Endothelial cell of umbilical vein (primary cell): ENCODE results near the gene ADAM10. TPM values are rescaled to one million over a fixed set of nuclear protein-coding genes. Genes with fewer than 3 reads are reported as not detected.

Experiments
- BruUV-seq: library from RNA; stranded (reverse); fragments of 400-500 nt; replicated peaks from 2 replicates; lab custom pipeline; 2021; lab: Mats Ljungman, UMichigan
- CTCF ChIA-PET: fragments of 300-600, 350-600 bp; sonication (Branson Sonifier 250); formaldehyde crosslinking; loops from one replicate; lab custom pipeline; 2021; ENCODE audit warnings: antibody characterized with exemption, inconsistent platforms; lab: Charles Lee
- POLR2A ChIA-PET: fragments of 300-600, 350-600 bp; sonication (Branson Sonifier 250); formaldehyde crosslinking; loops from one replicate; lab custom pipeline; 2021; ENCODE audit warnings: antibody characterized with exemption, inconsistent platforms; lab: Charles Lee
- DNase-seq: peaks from one replicate; pipeline ENCODE4 v3.0.0-alpha.2; 2011; ENCODE audit warnings: low read depth, low spot score
- FAIRE-seq: peaks from 2 replicates; lab custom pipeline; 2011; peaks lifted over from hg19 to GRCh38; lab: Jason Lieb, UNC
- H2AFZ ChIP-seq: 2 replicates; pipeline ENCODE4 v1.6.0; 2012; ENCODE audit warnings: low read depth, low read length, control low read depth, inconsistent platforms
- H3K27ac ChIP-seq: 2 replicates; pipeline ENCODE4 v1.5.1; 2011; ENCODE audit warnings: low read depth, mild to moderate bottlenecking, control low read depth, low read length, moderate library complexity; ENCODE audit not compliant: insufficient read depth
- H3K27me3 ChIP-seq, 2 experiments: 2 replicates each; pipeline versions ENCODE4 v1.6.0 to v1.6.1; 2011; ENCODE audit warnings: low read length in 2 of 2, mixed read lengths in 1 of 2; ENCODE audit not compliant: control insufficient read depth in 2 of 2, insufficient read depth in 2 of 2
- H3K36me3 ChIP-seq, 2 experiments: 2 replicates in 1 of 2; 3 replicates in 1 of 2; pipeline ENCODE4 v1.5.1; 2011; ENCODE audit warnings: low read length in 2 of 2, mild to moderate bottlenecking in 1 of 2, moderate library complexity in 1 of 2; ENCODE audit not compliant: control insufficient read depth in 2 of 2, insufficient read depth in 2 of 2; ENCODE audit errors: extremely low read depth in 1 of 2
- H3K4me1 ChIP-seq: 3 replicates; pipeline ENCODE4 v1.5.1; 2011; ENCODE audit warnings: mild to moderate bottlenecking, low read length; ENCODE audit not compliant: control insufficient read depth, insufficient read depth; ENCODE audit errors: extremely low read depth
- H3K4me2 ChIP-seq: 2 replicates; pipeline ENCODE4 v1.6.1; 2011; ENCODE audit warnings: low read length, control low read depth, mixed read lengths; ENCODE audit not compliant: insufficient read depth
- H3K4me3 ChIP-seq, 3 experiments: fragments of 200-600 bp in 1 of 3; sonication (generic), shearing (Covaris generic) in 1 of 3; replicated peaks in 1 of 3; 2 replicates each; pipeline ENCODE4 v1.5.1; 2011 to 2016; ENCODE audit warnings: control low read depth in 3 of 3, low read length in 3 of 3, mild to moderate bottlenecking in 2 of 3, inconsistent platforms in 1 of 3, low read depth in 1 of 3, moderate library complexity in 1 of 3; ENCODE audit not compliant: insufficient read depth in 1 of 3
- H3K79me2 ChIP-seq: 2 replicates; pipeline ENCODE4 v1.6.0; 2012; ENCODE audit warnings: low read length, inconsistent platforms; ENCODE audit not compliant: control insufficient read depth, insufficient read depth
- H3K9ac ChIP-seq: replicated peaks from 2 replicates; pipeline ENCODE3; 2011; ENCODE audit warnings: low read length, control low read depth; ENCODE audit not compliant: insufficient read depth; ENCODE audit errors: extremely low read depth
- H3K9me1 ChIP-seq: replicated peaks from 3 replicates; pipeline ENCODE4 v1.6.0; 2011; ENCODE audit warnings: mild to moderate bottlenecking, low read length; ENCODE audit not compliant: control insufficient read depth, insufficient read depth; ENCODE audit errors: extremely low read depth
- H3K9me3 ChIP-seq: replicated peaks from 2 replicates; pipeline ENCODE4 v1.5.1; 2012; ENCODE audit warnings: low read length, inconsistent platforms; ENCODE audit not compliant: control insufficient read depth, insufficient read depth
- H4K20me1 ChIP-seq: replicated peaks from 2 replicates; pipeline ENCODE3; 2011; ENCODE audit warnings: mild to moderate bottlenecking, low read length; ENCODE audit not compliant: control insufficient read depth, insufficient read depth; ENCODE audit errors: extremely low read depth
- EZH2 ChIP-seq: IDR thresholded peaks from 2 replicates; pipeline ENCODE4 v1.6.1; 2012; ENCODE audit warnings: borderline replicate concordance, low read depth, mild to moderate bottlenecking, moderate library complexity, low read length, inconsistent platforms; ENCODE audit not compliant: severe bottlenecking
- FOS ChIP-seq: IDR thresholded peaks from 2 replicates; pipeline ENCODE4 v1.6.1; 2011; ENCODE audit warnings: mild to moderate bottlenecking, low read length, moderate library complexity, borderline replicate concordance; ENCODE audit not compliant: insufficient read depth
- GATA2 ChIP-seq: IDR thresholded peaks from 2 replicates; pipeline ENCODE4 v1.7.0; 2011; ENCODE audit warnings: low read depth, mild to moderate bottlenecking, moderate library complexity, mixed read lengths, low read length; ENCODE audit not compliant: insufficient read length, insufficient read depth
- JUN ChIP-seq: IDR thresholded peaks from 2 replicates; pipeline ENCODE4 v1.6.1; 2011; ENCODE audit warnings: borderline replicate concordance, low read depth; ENCODE audit not compliant: insufficient read length, insufficient read depth
- MYC ChIP-seq: IDR thresholded peaks from one replicate; pipeline ENCODE4 v1.6.1; 2011; ENCODE audit warnings: mild to moderate bottlenecking, low read depth, low read length
- POLR2A ChIP-seq: IDR thresholded peaks from 2 replicates; pipeline ENCODE4 v1.6.1; 2012; ENCODE audit warnings: low read depth, mild to moderate bottlenecking, control low read depth, low read length
- POLR2AphosphoS5 ChIP-seq: IDR thresholded peaks from 2 replicates; pipeline ENCODE4 v1.6.1; 2012; ENCODE audit warnings: low read depth, mild to moderate bottlenecking, control low read depth, low read length, moderate library complexity; ENCODE audit not compliant: insufficient read depth
- dilution Hi-C: fragments of 300-500 bp; cut with MboI; formaldehyde crosslinking; loops from one replicate; pipeline ENCODE4 v1.15.0; 2019; ENCODE audit warnings: low sequenced_read_pairs; ENCODE audit not compliant: extremely low pct_ligation_motif_present
- intact Hi-C: fragments of 100-400 bp; cut with micrococcal nuclease; formaldehyde crosslinking; loops from one replicate; pipeline ENCODE4 v1.10.0; 2022
- polyA plus RNA-seq, 4 experiments: library from polyadenylated mRNA; depleted of rRNA in 3 of 4; stranded (reverse) in 3 of 4; unstranded in 1 of 4; fragments of >200 nt; gene quantifications; 2 replicates each; pipeline versions ENCODE4 v1.2.1 to v1.2.3, GENCODE V29; 2011 to 2012; ENCODE audit warnings: missing spikeins in 1 of 4
- total RNA-seq: library from RNA; stranded (reverse); gene quantifications from 2 replicates; pipeline ENCODE4 v1.2.3, GENCODE V29; 2021
- TF ChIP-seq, protein P1 (sequence below): IDR thresholded peaks from 2 replicates; pipeline ENCODE4 v1.6.1; 2011; ENCODE audit not compliant: insufficient read depth, insufficient read length
- TF ChIP-seq, protein P2 (sequence below), 2 donors: IDR thresholded peaks; 1 replicate in 1 of 2; 2 replicates in 1 of 2; pipeline ENCODE4 v1.5.1; 2011; ENCODE audit warnings: low read length in 2 of 2, mild to moderate bottlenecking in 2 of 2, moderate library complexity in 2 of 2, control low read depth in 1 of 2, inconsistent platforms in 1 of 2, low read depth in 1 of 2; ENCODE audit not compliant: insufficient read depth in 1 of 2; ENCODE audit errors: extremely low read depth in 1 of 2

ADAM10 gene
- total and polyA plus RNA-seq, 2 donors (not counting 3 experiments of a cell fraction or from before 2014, with no cell fraction given): 91.3 to 203 TPM

DNA sequence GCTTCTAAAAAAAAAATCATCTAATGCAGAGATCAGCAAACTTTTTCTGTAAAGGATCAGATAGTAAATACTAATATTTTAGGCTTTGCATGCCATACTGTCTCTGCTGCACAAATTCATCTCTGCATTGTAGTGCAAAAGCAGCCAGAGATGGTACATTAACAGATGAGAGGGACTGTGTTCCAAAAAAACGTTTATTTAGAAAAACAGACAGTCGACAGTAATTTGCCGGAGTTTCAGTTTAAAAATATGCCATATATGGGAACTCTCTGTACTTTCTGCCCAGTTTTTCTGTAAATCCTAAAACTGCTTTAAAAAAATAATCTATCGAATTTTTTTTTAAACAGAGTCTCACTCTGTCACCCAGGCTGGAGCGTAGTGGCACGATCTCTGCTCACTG is 35.8 kb upstream of the ADAM10 start:
- FAIRE-seq: no peak
- Histone ChIP-seq H3K4me1 (no peaks in the 10 kb centered on the region), H3K9ac (no peak overlapping the region), H3K4me2 (no peak overlapping the region), H2AFZ (no peak overlapping the region), H3K4me3 (no peak overlapping the region), H3K9me3 (no peaks in the 10 kb centered on the region), H3K9me1 (peaks cover under 1% of the 10 kb centered on the region), H3K79me2 (no peaks in the 10 kb centered on the region), H4K20me1 (no peaks in the 10 kb centered on the region), H3K36me3 (no peaks in the 10 kb centered on the region), H3K27ac (no peak overlapping the region), H3K27me3 (no peaks in the 10 kb centered on the region)
- BruUV-seq: no TSS peak
- intact Hi-C loops: no loop called here
- ChIA-PET POLR2A (no interaction called here), CTCF (interaction anchor here (2.2 kb wide), 1 partner anchor 14 kb away, joined by 7 read pairs; the partner anchor contains the start of gene MINDY2)
- dilution Hi-C loops: no loop called here
- DNase-seq: no peak
- TF ChIP-seq GATA2: no peak
- TF ChIP-seq POLR2AphosphoS5: no peak
- TF ChIP-seq EZH2: no peak
- TF ChIP-seq FOS: no peak
- no peak for TF ChIP-seq POLR2A
- TF ChIP-seq MYC: no peak
- TF ChIP-seq, protein P1, sequence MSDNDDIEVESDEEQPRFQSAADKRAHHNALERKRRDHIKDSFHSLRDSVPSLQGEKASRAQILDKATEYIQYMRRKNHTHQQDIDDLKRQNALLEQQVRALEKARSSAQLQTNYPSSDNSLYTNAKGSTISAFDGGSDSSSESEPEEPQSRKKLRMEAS: no peak
- TF ChIP-seq, protein P2, sequence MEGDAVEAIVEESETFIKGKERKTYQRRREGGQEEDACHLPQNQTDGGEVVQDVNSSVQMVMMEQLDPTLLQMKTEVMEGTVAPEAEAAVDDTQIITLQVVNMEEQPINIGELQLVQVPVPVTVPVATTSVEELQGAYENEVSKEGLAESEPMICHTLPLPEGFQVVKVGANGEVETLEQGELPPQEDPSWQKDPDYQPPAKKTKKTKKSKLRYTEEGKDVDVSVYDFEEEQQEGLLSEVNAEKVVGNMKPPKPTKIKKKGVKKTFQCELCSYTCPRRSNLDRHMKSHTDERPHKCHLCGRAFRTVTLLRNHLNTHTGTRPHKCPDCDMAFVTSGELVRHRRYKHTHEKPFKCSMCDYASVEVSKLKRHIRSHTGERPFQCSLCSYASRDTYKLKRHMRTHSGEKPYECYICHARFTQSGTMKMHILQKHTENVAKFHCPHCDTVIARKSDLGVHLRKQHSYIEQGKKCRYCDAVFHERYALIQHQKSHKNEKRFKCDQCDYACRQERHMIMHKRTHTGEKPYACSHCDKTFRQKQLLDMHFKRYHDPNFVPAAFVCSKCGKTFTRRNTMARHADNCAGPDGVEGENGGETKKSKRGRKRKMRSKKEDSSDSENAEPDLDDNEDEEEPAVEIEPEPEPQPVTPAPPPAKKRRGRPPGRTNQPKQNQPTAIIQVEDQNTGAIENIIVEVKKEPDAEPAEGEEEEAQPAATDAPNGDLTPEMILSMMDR (IDR thresholded peaks at IDR 0.05; ENCODE audit: extremely low read depth in 1 of 2, insufficient read depth in 1 of 2, low read depth in 1 of 2, low read length in 2 of 2): no peak
- no peak for TF ChIP-seq JUN
